Mucosa of descending colon (tissue), 3 donors: Measurements from ENCODE around the gene HS3ST5. TPM values are rescaled to one million over a fixed set of nuclear protein-coding genes. Genes with fewer than 3 reads are reported as not detected.

Experiments
- ATAC-seq: fragments of 200-7000 bp; cut with Tn5 transposase; one replicate; pipeline ENCODE4 v1.9.1; 2020; ENCODE audit warnings: mild to moderate bottlenecking, moderate library complexity
- DNase-seq, 3 donors: peaks; one replicate each; pipeline ENCODE4 v3.0.0-alpha.2; 2020
- H3K36me3 ChIP-seq: fragments of 200-600 bp; one replicate; pipeline ENCODE4 v1.8.0; 2021; ENCODE audit warnings: low read depth, mild to moderate bottlenecking
- H3K4me1 ChIP-seq: fragments of 200-600 bp; one replicate; pipeline ENCODE4 v1.8.0; 2021; ENCODE audit warnings: low read depth, mild to moderate bottlenecking
- H3K4me3 ChIP-seq: fragments of 200-600 bp; one replicate; pipeline ENCODE4 v1.8.0; 2021; ENCODE audit warnings: mild to moderate bottlenecking
- H3K9me3 ChIP-seq: fragments of 200-600 bp; one replicate; pipeline ENCODE4 v1.8.0; 2021; ENCODE audit warnings: mild to moderate bottlenecking
- CTCF ChIP-seq: fragments of 200-600 bp; IDR thresholded peaks from one replicate; pipeline ENCODE4 v1.8.0; 2022; ENCODE audit warnings: antibody characterized with exemption, mild to moderate bottlenecking
- intact Hi-C, 2 donors: fragments of 100-400 bp; cut with DNase I in 1 of 2; cut with micrococcal nuclease in 1 of 2; formaldehyde crosslinking; loops; one replicate each; pipeline versions ENCODE4 v1.11.0 to v1.11.1; 2022; cut with DNase I, micrococcal nuclease
- total RNA-seq, 3 donors: library from RNA; stranded (reverse); fragmentation: NEBNext Ultra II Directional in 2 of 3; extraction: Animal tissue kit (Norgen Biotek cat#: 25700) in 2 of 3; gene quantifications; one replicate each; pipeline versions ENCODE4 v1.2.1 to v1.2.4, GENCODE V29; 2021 to 2023
- donor health status: DM: no; HTN: no; CAD: no; lungs with moderate emphysema.
- donor health status: DM: no; HTN: no; CAD: no.
- donor health status: DM: no; HTN: yes; CAD: no.

The HS3ST5 gene
- total RNA-seq, 3 donors from 2014 or later: 0.12 to 1.0 TPM; not detected in 1

GRCh38 chr6:114286211-114286610 lies 56.6 kb downstream of the HS3ST5 start:
- no peak for ATAC-seq
- Histone ChIP-seq H3K9me3 (no peaks in the 10 kb centered on the region), H3K36me3 (no peaks in the 10 kb centered on the region), H3K4me3 (no peak overlapping the region), H3K4me1 (no peaks in the 10 kb centered on the region)
- no peak for DNase-seq
- TF ChIP-seq CTCF: no peak
- intact Hi-C loops: no loop called here

GRCh38 chr6:114284281-114284680 lies 58.5 kb downstream of the HS3ST5 start:
- no peak for ATAC-seq
- intact Hi-C loops: no loop called here
- no peak for DNase-seq
- H3K9me3 ChIP-seq: no peaks in the 10 kb centered on the region
- H3K36me3 ChIP-seq: no peaks in the 10 kb centered on the region
- no peaks in the 10 kb centered on the region for H3K4me1 ChIP-seq
- TF ChIP-seq CTCF: no peak
- no peak overlapping the region for H3K4me3 ChIP-seq

- DNase-seq (no peak), ATAC-seq (no peak)
- no peaks in the 10 kb centered on the region for H3K9me3 ChIP-seq
- TF ChIP-seq CTCF: no peak
- intact Hi-C loops: no loop called here
- H3K4me3 ChIP-seq: no peak overlapping the region
- H3K4me1 ChIP-seq: no peaks in the 10 kb centered on the region
- no peaks in the 10 kb centered on the region for H3K36me3 ChIP-seq
Measured at GRCh38 chr6:114282292-114282691, 60.5 kb downstream of the HS3ST5 start.

DNA sequence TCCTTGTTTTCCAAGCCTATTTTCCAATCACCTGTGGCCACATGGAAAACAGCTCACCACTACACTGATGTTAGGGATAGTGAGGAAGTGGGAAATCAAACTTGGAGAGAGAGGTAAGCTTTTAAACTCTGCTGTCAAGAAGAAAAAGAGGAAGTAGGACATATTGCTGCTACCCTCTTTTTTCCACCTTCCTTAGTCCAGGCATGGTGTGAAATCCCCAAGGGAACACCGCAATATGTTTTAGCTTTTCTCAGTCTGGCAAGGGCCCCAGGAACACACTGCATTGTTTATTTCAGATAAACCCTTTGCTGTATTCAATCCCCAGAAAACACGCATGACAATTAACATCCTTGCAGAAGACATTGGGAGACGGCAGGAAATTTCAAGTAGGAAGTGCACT lies 61.3 kb downstream of the HS3ST5 start:
- no peak for DNase-seq
- Histone ChIP-seq H3K9me3 (no peaks in the 10 kb centered on the region), H3K4me3 (no peak overlapping the region), H3K4me1 (no peaks in the 10 kb centered on the region), H3K36me3 (no peaks in the 10 kb centered on the region)
- ATAC-seq: no peak
- TF ChIP-seq CTCF: no peak
- intact Hi-C loops: no loop called here

GRCh38 chr6:114280239-114280982 lies 62.4 kb downstream of the HS3ST5 start:
- intact Hi-C loops: no loop called here
- Histone ChIP-seq H3K36me3 (no peaks in the 10 kb centered on the region), H3K4me3 (no peak overlapping the region), H3K4me1 (no peaks in the 10 kb centered on the region), H3K9me3 (no peaks in the 10 kb centered on the region)
- DNase-seq (no peak), ATAC-seq (no peak)
- TF ChIP-seq CTCF: no peak
